Stimulated activated naive CD4-positive, alpha-beta T cell treated with Interleukin-2 at 50 U/mL for 16 hours (primary cell): ENCODE data around the gene PIGM.

ENCODE experiments used
- DNase-seq: peaks from one replicate; lab custom pipeline; 2025; lab: John Stamatoyannopoulos, UW

PIGM gene

DNA sequence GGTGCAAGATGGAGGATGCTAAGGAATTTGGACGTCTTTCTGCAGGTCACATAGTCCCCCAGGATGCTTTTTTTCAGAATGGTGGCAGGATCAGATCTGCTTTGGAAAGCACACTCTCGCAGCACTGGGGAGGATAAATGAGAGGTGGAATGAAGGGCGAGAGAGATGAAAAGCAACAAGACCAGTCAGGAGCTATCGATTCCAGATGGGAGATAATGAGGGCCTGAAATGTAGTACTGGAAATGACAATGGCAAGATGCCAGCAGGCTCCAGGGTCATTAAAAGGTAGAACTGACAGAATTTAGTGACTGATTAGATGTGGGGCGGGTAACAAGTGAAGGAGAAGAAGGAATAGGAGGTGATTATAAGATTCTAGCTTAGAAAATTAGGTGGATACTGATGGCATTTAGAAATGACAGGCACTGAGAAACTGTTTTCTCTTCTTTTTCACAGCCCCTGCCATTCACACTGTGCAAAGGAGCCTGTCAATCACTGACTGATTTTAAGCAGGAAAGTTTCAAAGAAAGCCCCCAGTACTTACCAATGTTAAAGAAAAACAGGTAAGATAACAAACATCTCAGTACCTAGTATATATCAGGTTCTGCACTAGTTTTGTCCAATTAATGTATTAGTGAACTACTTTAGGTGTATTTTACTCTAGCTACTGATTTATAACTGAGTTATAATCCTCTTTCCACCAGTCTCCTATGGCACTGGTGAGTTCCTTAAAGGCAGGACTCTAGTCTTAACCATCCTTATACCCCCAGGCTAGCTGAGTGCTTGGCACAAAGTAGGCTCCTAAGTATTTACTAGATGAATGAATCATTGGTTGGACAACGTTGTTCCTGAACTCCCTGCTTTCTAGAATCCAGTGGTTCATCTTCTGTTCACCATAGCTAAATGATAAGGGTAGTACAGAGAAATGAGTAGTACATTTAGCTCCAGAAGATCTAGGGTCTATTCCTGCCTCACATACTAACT, 9.2 kb downstream of the PIGM start:
- no peak for DNase-seq

DNA sequence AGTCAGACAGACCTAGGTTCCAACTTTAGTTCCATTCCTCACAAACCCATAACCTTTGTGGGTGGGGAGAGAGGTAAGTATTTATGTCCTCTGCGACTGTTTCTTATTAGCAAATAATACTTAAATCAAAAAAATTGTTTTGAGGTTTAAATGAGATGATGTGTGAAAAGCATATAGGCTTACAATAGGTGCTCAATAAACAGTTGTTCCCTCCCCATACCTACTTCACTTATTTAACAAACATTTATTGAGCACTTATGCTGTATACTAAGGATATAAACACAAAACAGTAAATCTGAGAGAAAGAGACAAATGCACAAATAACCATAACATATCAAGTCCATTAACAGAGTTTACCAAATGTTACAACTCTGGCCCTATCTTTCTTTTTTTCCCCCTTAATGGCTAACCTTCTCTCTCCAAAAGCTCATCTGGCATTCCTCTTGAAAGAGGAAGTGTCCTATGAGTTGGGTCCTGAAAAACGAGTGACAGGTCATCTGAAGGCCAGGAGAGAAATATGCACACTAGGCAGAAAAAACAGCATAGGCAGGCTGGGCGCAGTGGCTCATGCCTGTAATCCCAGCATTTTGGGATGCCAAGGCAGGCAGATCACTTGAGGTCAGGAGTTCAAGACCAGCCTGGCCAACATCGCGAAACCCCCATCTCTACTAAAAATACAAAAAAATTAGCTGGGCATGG, 10.3 kb downstream of the PIGM start:
- no peak for DNase-seq

DNA sequence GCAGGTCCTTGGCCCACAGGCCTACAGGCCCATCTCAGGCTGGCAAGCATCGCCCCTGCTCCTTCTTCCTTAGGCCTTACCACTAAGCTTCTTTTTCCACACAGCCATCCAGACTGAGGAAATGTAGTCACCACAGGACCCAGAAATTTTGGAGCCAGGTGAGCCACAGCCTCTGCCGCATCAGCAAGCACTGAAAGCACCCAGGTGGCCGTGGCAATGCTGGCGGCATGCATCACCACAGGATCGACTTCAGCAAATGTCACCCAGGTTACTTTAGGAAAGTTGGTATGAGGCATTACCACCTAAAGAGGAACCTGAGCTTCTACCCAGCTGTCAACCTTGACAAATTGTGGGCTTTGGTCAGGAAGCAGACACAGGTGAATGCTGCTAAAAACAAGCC, 11.6 kb downstream of the PIGM start:
- DNase-seq: no peak

DNA sequence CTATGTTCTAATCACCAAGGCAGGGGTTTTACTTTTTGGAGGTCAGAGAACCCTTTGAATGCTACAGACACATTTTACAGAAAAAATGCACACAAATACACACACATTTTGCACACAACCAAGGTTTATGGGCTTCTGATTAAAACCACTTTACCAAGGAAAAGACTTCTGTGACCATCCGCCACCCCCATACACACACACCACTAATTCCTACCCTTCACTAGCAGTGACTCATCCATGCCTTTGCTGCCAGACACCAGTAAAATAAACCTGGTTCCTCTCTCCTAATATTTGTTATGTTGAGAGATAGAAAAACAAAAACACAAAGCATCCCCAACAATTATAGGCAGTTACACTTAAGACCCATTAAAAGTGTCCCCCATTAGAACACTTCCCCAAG, 12.9 kb downstream of the PIGM start:
- no peak for DNase-seq

- DNase-seq: no peak
Observed at GRCh38 chr1:160018347-160018746, 13.4 kb downstream of the PIGM start.

GRCh38 chr1:160017592-160017991, 14.2 kb downstream of the PIGM start:
- DNase-seq: no peak

- no peak for DNase-seq
Observed at GRCh38 chr1:160011781-160012180, 20.0 kb downstream of the PIGM start.

DNA sequence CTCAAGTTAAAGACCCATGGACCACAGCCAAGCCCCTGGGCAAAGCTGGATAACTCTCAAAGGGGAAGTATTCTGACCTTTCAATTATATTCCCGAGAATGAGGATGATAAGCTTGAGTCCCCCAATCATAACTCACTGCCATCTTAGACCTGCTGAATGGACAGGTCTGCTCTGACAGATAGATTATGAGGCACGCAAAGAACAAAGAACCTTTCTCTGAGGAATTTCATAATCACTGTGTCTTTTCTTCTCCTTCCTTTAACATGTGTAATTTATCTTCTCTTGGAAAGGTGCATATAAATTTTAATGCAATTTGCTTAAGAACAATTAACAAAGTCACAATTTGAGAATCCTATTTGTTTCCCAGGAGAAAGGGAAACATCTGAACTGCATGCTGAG, 22.0 kb downstream of the PIGM start:
- no peak for DNase-seq

DNA sequence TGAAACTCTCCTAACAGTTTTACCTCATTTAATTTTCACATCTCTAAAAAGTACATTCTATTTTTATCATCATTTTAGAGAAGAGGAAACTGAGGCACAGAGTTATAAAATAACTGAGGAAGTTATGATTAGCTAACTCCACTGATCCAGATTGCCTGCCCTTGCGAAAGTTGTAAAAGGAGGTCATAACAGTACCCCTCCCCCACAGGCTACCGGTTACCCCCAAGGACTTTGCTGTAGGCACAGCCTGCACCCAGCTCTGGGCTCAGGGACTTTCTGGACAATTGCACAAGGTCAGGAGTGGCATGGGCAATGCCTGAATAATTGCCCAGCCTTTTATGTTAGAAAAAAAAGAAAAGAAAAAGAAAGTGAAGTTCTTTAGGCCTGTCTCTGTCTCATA, 22.7 kb downstream of the PIGM start:
- DNase-seq: no peak

- DNase-seq: no peak
Observed at GRCh38 chr1:160007577-160008200, 24.1 kb downstream of the PIGM start.

- peak; percentile 73 for DNase-seq
Observed at GRCh38 chr1:160006312-160006940, 25.4 kb downstream of the PIGM start.

- no peak for DNase-seq
Observed at GRCh38 chr1:160005070-160005469, 26.7 kb downstream of the PIGM start.

GRCh38 chr1:160004425-160004824, 27.4 kb downstream of the PIGM start:
- DNase-seq: no peak

- DNase-seq: no peak
Observed at GRCh38 chr1:160004001-160004400, 27.8 kb downstream of the PIGM start.

DNA sequence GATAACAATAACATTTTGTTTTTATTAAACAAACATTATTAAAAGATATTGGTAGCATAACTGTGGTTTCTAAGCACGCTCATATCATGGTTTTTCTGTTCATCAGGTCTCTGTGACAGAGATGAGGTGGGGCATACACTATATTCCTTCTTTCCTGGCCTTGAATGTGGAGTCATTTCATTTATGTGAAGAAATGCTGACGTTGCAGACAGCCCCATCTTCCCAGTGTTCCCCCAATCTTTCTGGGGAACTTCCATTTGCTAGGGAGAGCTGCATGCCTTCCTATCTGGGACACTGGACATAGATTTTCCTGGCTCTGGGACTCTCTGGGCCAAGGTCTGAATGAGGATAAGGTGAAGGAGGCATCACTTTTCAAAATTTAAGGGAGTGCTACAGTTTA, 30.4 kb downstream of the PIGM start:
- no peak for DNase-seq

- no peak for DNase-seq
Observed at GRCh38 chr1:159999204-159999603, 32.6 kb downstream of the PIGM start.

DNA sequence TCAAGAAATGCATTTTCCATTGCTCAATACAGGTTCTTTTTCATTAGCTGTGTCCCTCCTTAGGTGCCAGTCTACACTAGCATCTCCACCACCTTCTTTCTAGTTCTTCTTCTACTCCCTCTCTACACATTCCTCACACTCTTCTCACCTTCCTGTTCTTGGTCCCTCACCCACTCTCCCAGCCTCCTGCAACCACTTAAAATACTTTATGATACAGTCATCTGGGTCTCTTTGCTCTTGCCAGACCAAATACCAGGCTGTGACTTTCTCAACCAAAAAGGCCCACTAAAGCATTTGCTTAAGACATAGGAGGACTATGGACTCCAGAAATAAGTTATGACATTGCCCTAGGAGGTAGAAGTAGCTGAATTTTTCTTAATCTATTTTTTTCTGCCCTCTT, 35.1 kb downstream of the PIGM start:
- no peak for DNase-seq

DNA sequence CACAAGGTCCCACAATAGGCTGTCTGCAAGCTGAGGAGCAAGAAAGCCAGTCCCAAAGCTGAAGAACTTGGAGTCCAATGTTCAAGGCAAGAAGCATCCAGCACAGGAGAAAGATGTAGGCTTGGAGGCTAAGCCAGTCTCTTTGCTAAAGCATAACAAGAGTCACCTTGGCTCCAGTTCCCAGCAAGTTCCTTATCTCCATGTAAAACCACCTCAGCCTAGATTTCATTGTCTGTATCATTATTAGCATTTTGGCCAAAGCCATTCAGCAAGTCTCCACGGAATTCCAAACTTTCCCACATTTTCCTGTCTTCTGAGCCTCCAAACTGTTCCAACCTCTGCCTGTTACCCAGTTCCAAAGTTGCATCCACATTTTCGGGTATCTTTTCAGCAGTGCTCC, 36.9 kb downstream of the PIGM start:
- DNase-seq: no peak

GRCh38 chr1:159993911-159994310, 37.9 kb downstream of the PIGM start:
- no peak for DNase-seq

DNA sequence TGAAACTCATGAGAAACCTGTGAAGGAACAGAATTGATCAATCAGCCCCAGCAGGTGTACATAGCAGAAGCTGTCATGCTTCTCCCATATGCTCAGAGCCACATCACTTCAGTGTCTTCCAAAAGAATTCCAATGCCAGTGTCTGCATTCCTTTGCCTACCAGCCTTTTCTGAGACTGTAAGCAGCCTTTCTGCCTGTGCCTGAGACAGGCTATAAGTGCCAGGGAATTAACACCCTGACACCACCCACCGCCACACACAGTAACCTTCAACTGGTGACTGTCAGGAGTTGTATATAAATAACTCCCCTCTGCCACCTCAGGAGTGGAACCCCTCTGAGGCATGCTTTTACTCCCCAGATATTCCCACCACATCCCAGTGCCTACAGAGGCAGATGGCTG, 39.6 kb downstream of the PIGM start:
- no peak for DNase-seq

DNA sequence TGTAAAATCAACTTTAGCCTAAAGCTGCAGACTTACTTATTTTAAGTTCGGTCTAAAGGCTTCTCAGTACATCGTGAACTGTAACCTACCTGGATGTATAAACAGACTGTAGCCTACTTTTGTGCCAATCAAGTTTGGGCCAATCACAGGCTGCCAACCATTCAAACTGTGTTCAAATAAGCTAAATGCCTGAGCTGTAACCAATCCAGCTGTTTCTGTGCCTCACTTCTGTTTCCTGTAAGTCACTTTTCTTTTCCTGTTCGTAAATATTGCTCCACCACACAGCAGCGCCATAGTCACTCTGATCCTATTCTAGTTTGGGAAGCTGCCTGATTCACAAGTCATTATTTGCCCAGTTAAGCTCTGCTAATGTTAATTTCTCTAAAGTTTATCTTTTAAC, 40.3 kb downstream of the PIGM start:
- DNase-seq: no peak

GRCh38 chr1:159990005-159990404, 41.8 kb downstream of the PIGM start:
- DNase-seq: no peak
